Naive thymus-derived CD4-positive, alpha-beta T cell (primary cell): ENCODE data around the gene PLVAP. TPM values are rescaled to one million over a fixed set of nuclear protein-coding genes. Genes with fewer than 3 reads are reported as not detected.
A peak's percentile ranks its signal among the peaks of the same experiment; 100 is the strongest.

Experiments
- ATAC-seq: fragments of 150-1000 bp; cut with Tn5 transposase; 2 replicates; pipeline ENCODE4 v1.10.0; 2021; ENCODE audit warnings: mild to moderate bottlenecking, moderate library complexity
- CTCF ChIA-PET: fragments of 350-600 bp; sonication (Branson Sonifier 250); formaldehyde crosslinking; loops from one replicate; lab custom pipeline; 2021; ENCODE audit warnings: antibody characterized with exemption; lab: Charles Lee
- POLR2A ChIA-PET: fragments of 350-600 bp; sonication (Branson Sonifier 250); formaldehyde crosslinking; loops from one replicate; lab custom pipeline; 2021; ENCODE audit warnings: antibody characterized with exemption, inconsistent platforms; lab: Charles Lee
- DNase-seq, 9 donors: peaks; one replicate each; pipeline versions ENCODE4 v3.0.0 to v3.0.0-alpha.2; 2020 to 2022; ENCODE audit warnings: mixed read lengths in 1 of 9
- H3K27ac ChIP-seq: one replicate; pipeline ENCODE4 v1.7.0; 2013; ENCODE audit warnings: mild to moderate bottlenecking, low read depth, low read length, moderate library complexity
- H3K27me3 ChIP-seq, 2 donors: one replicate each; pipeline ENCODE4 v1.7.0; 2013; ENCODE audit warnings: low read length in 2 of 2, mild to moderate bottlenecking in 2 of 2, moderate library complexity in 2 of 2; ENCODE audit not compliant: control insufficient read depth in 2 of 2, insufficient read depth in 2 of 2
- H3K36me3 ChIP-seq, 3 experiments: 1 replicate in 2 of 3; 2 replicates in 1 of 3; pipeline ENCODE4 v1.7.0; 2013; ENCODE audit warnings: low read length in 3 of 3, mild to moderate bottlenecking in 3 of 3, moderate library complexity in 1 of 3; ENCODE audit not compliant: insufficient read depth in 3 of 3, control insufficient read depth in 2 of 3
- H3K4me1 ChIP-seq, 2 donors: one replicate each; pipeline ENCODE4 v1.7.0; 2013; ENCODE audit warnings: low read length in 2 of 2, mild to moderate bottlenecking in 2 of 2, moderate library complexity in 1 of 2; ENCODE audit not compliant: control insufficient read depth in 2 of 2, insufficient read depth in 2 of 2
- H3K4me3 ChIP-seq: 2 replicates; pipeline ENCODE4 v1.7.0; 2013; ENCODE audit warnings: mild to moderate bottlenecking, low read length
- H3K9me3 ChIP-seq, 3 experiments: 1 replicate in 2 of 3; 2 replicates in 1 of 3; pipeline ENCODE4 v1.7.0; 2013; ENCODE audit warnings: low read length in 3 of 3; ENCODE audit not compliant: control insufficient read depth in 2 of 3
- H3K27ac Mint-ChIP-seq, 9 donors: one replicate each; pipeline ENCODE4 v1.8.0; 2020 to 2022; ENCODE audit warnings: mixed read lengths in 9 of 9, mild to moderate bottlenecking in 8 of 9, moderate library complexity in 5 of 9, inconsistent platforms in 2 of 9
- H3K27me3 Mint-ChIP-seq, 5 donors: one replicate each; pipeline ENCODE4 v1.8.0; 2021 to 2022; ENCODE audit warnings: mixed read lengths in 5 of 5, mild to moderate bottlenecking in 1 of 5
- H3K36me3 Mint-ChIP-seq, 5 donors: one replicate each; pipeline ENCODE4 v1.8.0; 2020 to 2022; ENCODE audit warnings: mixed read lengths in 5 of 5, mild to moderate bottlenecking in 3 of 5, inconsistent platforms in 1 of 5
- H3K4me1 Mint-ChIP-seq, 7 donors: one replicate each; pipeline ENCODE4 v1.8.0; 2020 to 2022; ENCODE audit warnings: mixed read lengths in 7 of 7, mild to moderate bottlenecking in 3 of 7, inconsistent platforms in 1 of 7
- H3K4me3 Mint-ChIP-seq, 10 donors: one replicate each; pipeline ENCODE4 v1.8.0; 2020 to 2022; ENCODE audit warnings: mild to moderate bottlenecking in 10 of 10, mixed read lengths in 10 of 10, moderate library complexity in 6 of 10, inconsistent platforms in 2 of 10
- H3K9me3 Mint-ChIP-seq, 11 donors: one replicate each; pipeline ENCODE4 v1.8.0; 2020 to 2022; ENCODE audit warnings: mixed read lengths in 11 of 11, mild to moderate bottlenecking in 4 of 11, inconsistent platforms in 1 of 11, moderate library complexity in 1 of 11
- intact Hi-C, 2 donors: fragments of 100-400 bp; cut with micrococcal nuclease; formaldehyde crosslinking; loops; one replicate each; pipeline ENCODE4 v1.15.1; 2023
- polyA plus RNA-seq, 2 donors: library from polyadenylated mRNA; unstranded; fragments of 300-500 nt; fragmentation: Illumina TruSeq; gene quantifications; one replicate each; pipeline ENCODE4 v1.2.3, GENCODE V29; 2021
- total RNA-seq, 6 experiments: library from RNA in 5 of 6; stranded (reverse) in 5 of 6; gene quantifications; 1 replicate in 5 of 6; 2 replicates in 1 of 6; pipeline ENCODE4 v1.2.3 and lab custom pipeline; 2021 to 2026

Gene PLVAP
- total and polyA plus RNA-seq, 7 experiments from 2014 or later, result 0.24 to 0.43 (median 0.42) TPM; not detected in 4

- no peaks in the 10 kb centered on the region for H3K27me3 ChIP-seq
- peaks cover 0 to 29% (median 9%) of the 10 kb centered on the region in 3 experiments for H3K36me3 ChIP-seq
- ChIA-PET POLR2A (interaction anchor here (0.6 to 5.8 kb wide), 14 partner anchors 12 to 1223 kb away, joined by 3 to 56 read pairs (median 4); partner anchors contain the start of genes ANO8, BABAM1, GTPBP3 and MVB12A), CTCF (interaction anchor here (0.5 to 1.9 kb wide), 7 partner anchors 16 to 80 kb away, joined by 3 to 8 read pairs (median 5); partner anchors contain the start of gene BABAM1)
- no peaks in the 10 kb centered on the region for H3K9me3 ChIP-seq
- H3K27ac Mint-ChIP-seq, result peak within 1 kb of the TSS; percentile 91 to 98 (median 94)
- no peaks in the 10 kb centered on the region for H3K9me3 Mint-ChIP-seq
- no peaks in the 10 kb centered on the region for H3K27me3 Mint-ChIP-seq
- intact Hi-C loops, result loop anchor here (1.0 to 10.0 kb wide), 13 partner anchors 17 to 1932 kb away; partner anchors contain the start of genes C19orf44 (in 2 of the 2), CALR3 (in 2 of the 2), GTPBP3 (in 2 of the 2) and HAUS8 (in 2 of the 2)
- DNase-seq (peak; percentile 81 to 100 (median 99)), ATAC-seq (peak; percentile 92)
- peak within 1 kb of the TSS; percentile 87 for H3K27ac ChIP-seq
- peak within 1 kb of the TSS; percentile 86 for H3K4me3 ChIP-seq
- peaks cover 22 to 28% of the 10 kb centered on the region in 2 donors for H3K4me1 ChIP-seq
- H3K4me1 Mint-ChIP-seq, result peaks cover 32 to 60% (median 50%) of the 10 kb centered on the region in 7 donors
- H3K36me3 Mint-ChIP-seq, result peaks cover 0 to 8% (median 0%) of the 10 kb centered on the region in 5 donors
- H3K4me3 Mint-ChIP-seq, result peak within 1 kb of the TSS; percentile 91 to 100 (median 97)
Measured at GRCh38 chr19:17309198-17309964, 67.8 kb downstream of the PLVAP start, which contains the start of gene DDA1. Gene DDA1, plus strand, starts transcription at chr19:17309563. Its CDS starts 92 bp downstream, at chr19:17309655.

GRCh38 chr19:17307876-17308377 lies 69.2 kb downstream of the PLVAP start:
- H3K4me1 ChIP-seq, result peaks cover 29 to 35% of the 10 kb centered on the region in 2 donors
- peaks cover 0 to 6% (median 0%) of the 10 kb centered on the region in 5 donors for H3K36me3 Mint-ChIP-seq
- H3K36me3 ChIP-seq, result peaks cover 0 to 21% (median 0%) of the 10 kb centered on the region in 3 experiments
- no peaks in the 10 kb centered on the region for H3K9me3 ChIP-seq
- peak overlapping the region in 9 of 10 donors; percentile 6 to 90 (median 32) for H3K4me3 Mint-ChIP-seq
- H3K27me3 Mint-ChIP-seq, result no peaks in the 10 kb centered on the region
- no peaks in the 10 kb centered on the region for H3K9me3 Mint-ChIP-seq
- no peaks in the 10 kb centered on the region for H3K27me3 ChIP-seq
- DNase-seq (no peak), ATAC-seq (no peak)
- no peak overlapping the region for H3K4me3 ChIP-seq
- peak overlapping the region in 4 of 9 donors; percentile 62 to 89 (median 76) for H3K27ac Mint-ChIP-seq
- intact Hi-C loops, result loop anchor here (5.0 to 10.0 kb wide), 6 partner anchors 99 to 1931 kb away; partner anchors contain the start of genes C19orf44 (in 2 of the 2), CALR3 (in 2 of the 2), AKAP8 (in 1 of the 2) and BST2 (in 1 of the 2)
- CTCF ChIA-PET, result interaction anchor here (1.8 kb wide), 1 partner anchor 37 kb away, joined by 8 read pairs; no protein-coding TSS in a partner anchor
- no peak overlapping the region for H3K27ac ChIP-seq
- peaks cover 32 to 69% (median 61%) of the 10 kb centered on the region in 7 donors for H3K4me1 Mint-ChIP-seq
- POLR2A ChIA-PET, result interaction anchor here (1.3 to 5.8 kb wide), 5 partner anchors 16 to 239 kb away, joined by 3 to 56 read pairs (median 17); partner anchors contain the start of genes ANO8, GTPBP3 and PGLS

DNA sequence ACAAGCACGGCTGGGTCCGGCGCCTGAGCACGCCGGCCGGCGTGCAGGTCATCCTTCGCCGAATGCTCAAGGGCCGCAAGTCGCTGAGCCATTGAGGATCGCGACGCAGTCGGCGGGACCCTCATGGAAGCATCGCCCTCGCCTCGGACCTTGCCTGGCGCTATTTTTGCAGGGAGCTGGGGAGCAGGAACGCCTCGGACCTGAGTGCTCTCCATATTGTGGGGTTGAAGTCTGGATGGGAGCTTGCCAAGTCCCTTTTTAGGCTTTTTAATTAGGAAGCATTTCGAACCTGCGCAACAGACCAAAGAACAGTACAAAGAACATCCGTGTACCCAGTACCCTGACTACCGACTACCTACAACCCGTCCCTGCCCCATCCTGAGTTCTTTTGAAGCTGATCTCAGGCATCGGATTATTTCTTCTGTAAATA lies 70.8 kb downstream of the PLVAP start:
- Mint-ChIP-seq H3K27ac (peak overlapping the region; percentile 70 to 92 (median 84)), H3K9me3 (no peaks in the 10 kb centered on the region), H3K4me3 (peak overlapping the region; percentile 82 to 94 (median 90)), H3K36me3 (peaks cover 0 to 6% (median 0%) of the 10 kb centered on the region in 5 donors), H3K27me3 (no peaks in the 10 kb centered on the region), H3K4me1 (peaks cover 30 to 68% (median 61%) of the 10 kb centered on the region in 7 donors)
- H3K36me3 ChIP-seq, result peaks cover 0 to 8% (median 0%) of the 10 kb centered on the region in 3 experiments
- intact Hi-C loops, result loop anchor here (5.0 to 10.0 kb wide), 6 partner anchors 101 to 1929 kb away; partner anchors contain the start of genes C19orf44 (in 2 of the 2), CALR3 (in 2 of the 2), AKAP8 (in 1 of the 2) and BST2 (in 1 of the 2)
- H3K4me3 ChIP-seq, result peak overlapping the region; percentile 93
- ChIA-PET POLR2A (interaction anchor here (0.6 to 5.8 kb wide), 10 partner anchors 18 to 939 kb away, joined by 3 to 56 read pairs (median 4); partner anchors contain the start of genes ANO8 and GTPBP3), CTCF (interaction anchor here (0.6 to 0.7 kb wide), 6 partner anchors 16 to 181 kb away, joined by 3 to 7 read pairs (median 4); no protein-coding TSS in a partner anchor)
- no peaks in the 10 kb centered on the region for H3K27me3 ChIP-seq
- no peaks in the 10 kb centered on the region for H3K9me3 ChIP-seq
- no peak for ATAC-seq
- peaks cover 25 to 35% of the 10 kb centered on the region in 2 donors for H3K4me1 ChIP-seq
- H3K27ac ChIP-seq, result peak overlapping the region; percentile 81
- DNase-seq, result no peak

DNA sequence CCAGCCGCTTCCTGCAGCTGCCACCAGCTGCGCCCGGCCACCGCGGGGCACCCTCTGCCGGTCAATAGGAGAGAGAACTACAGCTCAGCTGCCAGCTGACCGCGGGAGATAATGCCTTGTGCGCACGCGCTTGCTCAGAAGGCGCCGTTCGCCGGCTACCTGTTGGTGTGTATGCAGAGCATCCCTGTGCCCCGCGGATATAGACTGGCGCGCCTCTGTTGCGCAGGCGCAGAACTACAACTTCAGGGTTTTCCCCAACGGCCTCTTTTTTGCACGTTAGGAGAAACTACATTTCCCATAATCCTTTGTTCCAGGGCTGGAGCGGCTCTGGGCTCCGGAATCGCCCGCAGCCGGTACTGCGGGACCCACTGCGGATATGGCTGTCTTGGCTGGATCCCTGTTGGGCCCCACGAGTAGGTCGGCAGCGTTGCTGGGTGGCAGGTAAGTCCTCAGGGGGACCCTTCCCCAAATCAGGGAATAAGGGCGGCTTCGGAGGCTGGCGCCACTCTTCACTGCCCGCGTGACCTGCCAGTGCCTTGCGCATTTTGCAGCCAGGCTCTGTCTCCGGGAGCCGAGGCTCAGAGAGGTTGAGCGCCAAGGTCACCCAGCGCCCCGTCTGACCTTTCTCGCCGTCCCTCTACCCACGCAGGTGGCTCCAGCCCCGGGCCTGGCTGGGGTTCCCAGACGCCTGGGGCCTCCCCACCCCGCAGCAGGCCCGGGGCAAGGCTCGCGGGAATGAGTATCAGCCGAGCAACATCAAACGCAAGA lies 71.4 kb downstream of the PLVAP start, which contains the start of gene MRPL34:
TSS of gene MRPL34 (plus strand) at position 356 of the 768 bp plus-strand sequence. CDS start at position 377, 21 bp downstream.
- peak within 1 kb of the TSS; percentile 93 for H3K4me3 ChIP-seq
- H3K27me3 ChIP-seq, result no peaks in the 10 kb centered on the region
- Mint-ChIP-seq H3K9me3 (no peaks in the 10 kb centered on the region), H3K27me3 (no peaks in the 10 kb centered on the region), H3K27ac (peak within 1 kb of the TSS; percentile 82 to 93 (median 90)), H3K4me3 (peak within 1 kb of the TSS; percentile 82 to 94 (median 90)), H3K4me1 (peaks cover 28 to 64% (median 57%) of the 10 kb centered on the region in 7 donors), H3K36me3 (peaks cover 0 to 6% (median 0%) of the 10 kb centered on the region in 5 donors)
- ATAC-seq, result peak; percentile 65
- ChIA-PET POLR2A (interaction anchor here (0.6 to 5.8 kb wide), 17 partner anchors 13 to 939 kb away, joined by 3 to 56 read pairs (median 5); partner anchors contain the start of genes ANKLE1, ANO8, BABAM1 and GTPBP3), CTCF (interaction anchor here (0.6 to 1.3 kb wide), 8 partner anchors 9 to 588 kb away, joined by 3 to 5 read pairs (median 3); partner anchors contain the start of genes ANO8 and BABAM1)
- H3K27ac ChIP-seq, result peak within 1 kb of the TSS; percentile 81
- H3K9me3 ChIP-seq, result no peaks in the 10 kb centered on the region
- peak; percentile 81 to 96 (median 93) for DNase-seq
- intact Hi-C loops, result loop anchor here (1.0 to 10.0 kb wide), 13 partner anchors 13 to 1928 kb away; partner anchors contain the start of genes BABAM1 (in 2 of the 2), C19orf44 (in 2 of the 2), CALR3 (in 2 of the 2) and HAUS8 (in 2 of the 2)
- H3K36me3 ChIP-seq, result peaks cover 0 to 8% (median 0%) of the 10 kb centered on the region in 3 experiments
- peaks cover 22 to 32% of the 10 kb centered on the region in 2 donors for H3K4me1 ChIP-seq

- H3K27me3 ChIP-seq, result no peaks in the 10 kb centered on the region
- peaks cover 17 to 26% of the 10 kb centered on the region in 2 donors for H3K4me1 ChIP-seq
- H3K9me3 ChIP-seq, result no peaks in the 10 kb centered on the region
- H3K27ac Mint-ChIP-seq, result peak overlapping the region; percentile 26 to 93 (median 90)
- POLR2A ChIA-PET, result interaction anchor here (0.6 to 5.8 kb wide), 10 partner anchors 12 to 832 kb away, joined by 3 to 56 read pairs (median 5); partner anchors contain the start of genes ANKLE1, ANO8, BABAM1 and GTPBP3
- intact Hi-C loops, result loop anchor here (1.0 to 10.0 kb wide), 13 partner anchors 13 to 1928 kb away; partner anchors contain the start of genes BABAM1 (in 2 of the 2), C19orf44 (in 2 of the 2), CALR3 (in 2 of the 2) and HAUS8 (in 2 of the 2)
- peaks cover 0 to 8% (median 0%) of the 10 kb centered on the region in 3 experiments for H3K36me3 ChIP-seq
- no peaks in the 10 kb centered on the region for H3K27me3 Mint-ChIP-seq
- H3K36me3 Mint-ChIP-seq, result peaks cover 0 to 4% (median 0%) of the 10 kb centered on the region in 5 donors
- H3K4me3 Mint-ChIP-seq, result peak overlapping the region; percentile 82 to 94 (median 90)
- ATAC-seq (no peak), DNase-seq (no peak)
- H3K27ac ChIP-seq, result peak overlapping the region; percentile 40
- peaks cover 24 to 59% (median 52%) of the 10 kb centered on the region in 7 donors for H3K4me1 Mint-ChIP-seq
- CTCF ChIA-PET, result interaction anchor here (0.6 to 1.3 kb wide), 8 partner anchors 8 to 228 kb away, joined by 3 to 5 read pairs (median 3); partner anchors contain the start of genes ANO8 and BABAM1
- peak overlapping the region; percentile 93 for H3K4me3 ChIP-seq
- H3K9me3 Mint-ChIP-seq, result no peaks in the 10 kb centered on the region
Measured at GRCh38 chr19:17305216-17305516, 72.0 kb downstream of the PLVAP start.
